Calu3 (cell line): Measurements from ENCODE around the gene RNLS. TPM values are rescaled to one million over a fixed set of nuclear protein-coding genes. Genes with fewer than 3 reads are reported as not detected.
A peak's percentile ranks its signal among the peaks of the same experiment; 100 is the strongest.

Source experiments
- BruUV-seq: library from RNA; stranded (reverse); fragments of 400-500 nt; replicated peaks from 2 replicates; lab custom pipeline; 2021; lab: Mats Ljungman, UMichigan
- CTCF ChIA-PET: fragments of 300-600 bp; sonication (Branson Sonifier 250); formaldehyde crosslinking; loops from one replicate; lab custom pipeline; 2022; ENCODE audit warnings: antibody characterized with exemption; lab: Charles Lee
- DNase-seq: peaks from one replicate; pipeline ENCODE4 v3.0.0; 2022
- H3K27ac Mint-ChIP-seq: one replicate; pipeline ENCODE4 v1.8.0; 2022; ENCODE audit warnings: mixed read lengths; ENCODE audit not compliant: unreplicated experiment
- H3K27me3 Mint-ChIP-seq: one replicate; pipeline ENCODE4 v1.8.0; 2022; ENCODE audit warnings: mixed read lengths; ENCODE audit not compliant: unreplicated experiment
- H3K36me3 Mint-ChIP-seq: one replicate; pipeline ENCODE4 v1.8.0; 2022; ENCODE audit warnings: mild to moderate bottlenecking, moderate library complexity, mixed read lengths; ENCODE audit not compliant: insufficient read depth, unreplicated experiment
- H3K4me1 Mint-ChIP-seq: one replicate; pipeline ENCODE4 v1.8.0; 2022; ENCODE audit warnings: mild to moderate bottlenecking, low read depth, mixed read lengths; ENCODE audit not compliant: unreplicated experiment
- H3K4me3 Mint-ChIP-seq: one replicate; pipeline ENCODE4 v1.8.0; 2022; ENCODE audit warnings: mild to moderate bottlenecking, low read depth, moderate library complexity, mixed read lengths; ENCODE audit not compliant: unreplicated experiment
- H3K9me3 Mint-ChIP-seq: one replicate; pipeline ENCODE4 v1.8.0; 2022; ENCODE audit warnings: low read depth, mixed read lengths; ENCODE audit not compliant: unreplicated experiment
- CTCF ChIP-seq: fragments of 200-600 bp; IDR thresholded peaks from one replicate; pipeline ENCODE4 v1.8.0; 2022; ENCODE audit warnings: antibody characterized with exemption; ENCODE audit not compliant: unreplicated experiment
- intact Hi-C: fragments of 100-400 bp; cut with micrococcal nuclease; formaldehyde crosslinking; loops from one replicate; pipeline ENCODE4 v1.10.0; 2022; ENCODE audit not compliant: unreplicated experiment
- total RNA-seq: library from RNA; stranded (reverse); gene quantifications from 2 replicates; pipeline ENCODE4 v1.2.3, GENCODE V29; 2022

RNLS gene
- total RNA-seq, 1 experiment from 2014 or later, result 6.3 TPM

GRCh38 chr10:88478256-88478655 lies 104.9 kb downstream of the RNLS start:
- Mint-ChIP-seq H3K36me3 (no peaks in the 10 kb centered on the region), H3K4me3 (no peak overlapping the region), H3K27ac (no peak overlapping the region), H3K9me3 (no peaks in the 10 kb centered on the region), H3K27me3 (no peaks in the 10 kb centered on the region), H3K4me1 (peaks cover 17% of the 10 kb centered on the region)
- BruUV-seq, result no TSS peak
- CTCF ChIA-PET, result no interaction called here
- TF ChIP-seq CTCF, result no peak
- DNase-seq, result no peak
- intact Hi-C loops, result no loop called here

- CTCF ChIA-PET, result no interaction called here
- no peak for TF ChIP-seq CTCF
- H3K4me1 Mint-ChIP-seq, result peaks cover 17% of the 10 kb centered on the region
- H3K36me3 Mint-ChIP-seq, result no peaks in the 10 kb centered on the region
- H3K4me3 Mint-ChIP-seq, result no peak overlapping the region
- no peak for DNase-seq
- no TSS peak for BruUV-seq
- no peaks in the 10 kb centered on the region for H3K27me3 Mint-ChIP-seq
- H3K9me3 Mint-ChIP-seq, result no peaks in the 10 kb centered on the region
- no peak overlapping the region for H3K27ac Mint-ChIP-seq
- intact Hi-C loops, result no loop called here
Observed at GRCh38 chr10:88477343-88478085, 105.6 kb downstream of the RNLS start.

- intact Hi-C loops, result loop anchor here (5.0 kb wide), 2 partner anchors 73 to 77 kb away; no protein-coding TSS in a partner anchor
- no peaks in the 10 kb centered on the region for H3K27me3 Mint-ChIP-seq
- DNase-seq, result no peak
- no peak overlapping the region for H3K4me3 Mint-ChIP-seq
- H3K36me3 Mint-ChIP-seq, result no peaks in the 10 kb centered on the region
- peaks cover 17% of the 10 kb centered on the region for H3K4me1 Mint-ChIP-seq
- CTCF ChIA-PET, result no interaction called here
- BruUV-seq, result no TSS peak
- no peak overlapping the region for H3K27ac Mint-ChIP-seq
- H3K9me3 Mint-ChIP-seq, result no peaks in the 10 kb centered on the region
- no peak for TF ChIP-seq CTCF
Observed at GRCh38 chr10:88474884-88475844, 108.0 kb downstream of the RNLS start.

GRCh38 chr10:88473989-88474883 lies 108.9 kb downstream of the RNLS start:
- peaks cover 17% of the 10 kb centered on the region for H3K4me1 Mint-ChIP-seq
- H3K4me3 Mint-ChIP-seq, result no peak overlapping the region
- no peaks in the 10 kb centered on the region for H3K9me3 Mint-ChIP-seq
- peak; percentile 61 for DNase-seq
- no peak overlapping the region for H3K27ac Mint-ChIP-seq
- TF ChIP-seq CTCF, result no peak
- CTCF ChIA-PET, result no interaction called here
- intact Hi-C loops, result loop anchor here (5.0 kb wide), 2 partner anchors 72 to 78 kb away; no protein-coding TSS in a partner anchor
- no peaks in the 10 kb centered on the region for H3K27me3 Mint-ChIP-seq
- H3K36me3 Mint-ChIP-seq, result no peaks in the 10 kb centered on the region
- no TSS peak for BruUV-seq
